GM23248 (cell line): ENCODE measurements around the gene GDPD5. TPM values are rescaled to one million over a fixed set of nuclear protein-coding genes. Genes with fewer than 3 reads are reported as not detected.

Experiments used
- DNase-seq: peaks from one replicate; pipeline ENCODE4 v3.0.0-alpha.2; 2015
- H2AFZ ChIP-seq: fragments of 200-600 bp; sonication (generic); 2 replicates; pipeline ENCODE4 v1.6.1; 2016; ENCODE audit warnings: antibody characterized with exemption
- H3F3A ChIP-seq: fragments of 200-600 bp; sonication (generic); 2 replicates; pipeline ENCODE4 v1.6.1; 2016; ENCODE audit warnings: mild to moderate bottlenecking, antibody characterized with exemption, mixed run types; ENCODE audit not compliant: insufficient read depth
- H3K27ac ChIP-seq: fragments of 200-600 bp; sonication (generic); 2 replicates; pipeline ENCODE4 v1.5.1; 2016; ENCODE audit warnings: mild to moderate bottlenecking
- H3K27me3 ChIP-seq: fragments of 200-600 bp; sonication (generic); replicated peaks from 2 replicates; pipeline ENCODE4 v1.6.1; 2016; ENCODE audit warnings: mild to moderate bottlenecking; ENCODE audit not compliant: insufficient read depth
- H3K36me3 ChIP-seq: fragments of 200-600 bp; sonication (generic); 2 replicates; pipeline ENCODE4 v1.6.1; 2016; ENCODE audit warnings: low read depth, mild to moderate bottlenecking
- H3K4me1 ChIP-seq: fragments of 200-600 bp; sonication (generic); 2 replicates; pipeline ENCODE4 v1.6.1; 2016; ENCODE audit warnings: mild to moderate bottlenecking; ENCODE audit not compliant: insufficient read depth
- H3K4me2 ChIP-seq: fragments of 200-600 bp; sonication (generic); one replicate; pipeline ENCODE4 v1.6.1; 2016; ENCODE audit warnings: mild to moderate bottlenecking; ENCODE audit not compliant: unreplicated experiment
- H3K4me3 ChIP-seq: fragments of 200-600 bp; sonication (generic); 2 replicates; pipeline ENCODE4 v1.5.1; 2016; ENCODE audit warnings: mild to moderate bottlenecking
- H3K79me2 ChIP-seq: fragments of 200-600 bp; sonication (generic); 2 replicates; pipeline ENCODE4 v1.6.1; 2016; ENCODE audit warnings: mild to moderate bottlenecking; ENCODE audit not compliant: insufficient read depth
- H3K9ac ChIP-seq: fragments of 200-600 bp; sonication (generic); 2 replicates; pipeline ENCODE4 v1.6.1; 2016; ENCODE audit warnings: mild to moderate bottlenecking
- H3K9me2 ChIP-seq: fragments of 200-600 bp; sonication (generic); 2 replicates; pipeline ENCODE4 v1.6.1; 2016; ENCODE audit warnings: mixed run types, mild to moderate bottlenecking, moderate library complexity; ENCODE audit not compliant: insufficient read depth
- H3K9me3 ChIP-seq: fragments of 200-600 bp; sonication (generic); one replicate; pipeline ENCODE4 v1.6.1; 2017; ENCODE audit warnings: low read depth
- H4K20me1 ChIP-seq: fragments of 200-600 bp; sonication (generic); 2 replicates; pipeline ENCODE4 v1.6.0; 2016; ENCODE audit not compliant: insufficient read depth
- EZH2 ChIP-seq: fragments of 200-600 bp; sonication (generic); IDR thresholded peaks from 2 replicates; pipeline ENCODE4 v1.6.1; 2018; ENCODE audit warnings: antibody characterized with exemption, mild to moderate bottlenecking; ENCODE audit not compliant: insufficient read depth, poor library complexity, severe bottlenecking
- EZH2phosphoT487 ChIP-seq: fragments of 200-600 bp; sonication (generic); IDR thresholded peaks from 2 replicates; pipeline ENCODE4 v1.6.1; 2018; ENCODE audit warnings: antibody characterized with exemption, moderate library complexity, mild to moderate bottlenecking, low read depth; ENCODE audit not compliant: insufficient read depth
- WGBS, 2 experiments: methylation state at CpG; one replicate each; pipeline ENCODE4 v1.1.6; 2015 to 2017; ENCODE audit warnings: low lambda C conversion rate in 2 of 2, low coverage in 1 of 2; ENCODE audit errors: missing lambda C conversion rate in 2 of 2; 5-methylcytosine and 5-hydroxymethylcytosine counted together
- in situ Hi-C: fragments of 300-500 bp; cut with MboI; formaldehyde crosslinking; loops from 2 replicates; pipeline ENCODE4 v1.15.0; 2020
- polyA plus RNA-seq: library from polyadenylated mRNA; unstranded; fragments of >200 nt; fragmentation: Nextera tagmentation; extraction: Ambion mirVana; gene quantifications from 2 replicates; pipeline ENCODE4 v1.2.1, GENCODE V29; 2016
- total RNA-seq: library from RNA; depleted of rRNA; stranded (reverse); fragments of >200 nt; shearing (Covaris generic); gene quantifications from 2 replicates; pipeline ENCODE4 v1.2.3, GENCODE V29; 2014

The GDPD5 gene
- total and polyA plus RNA-seq, 2 experiments from 2014 or later: 3.4 to 10.7 TPM

DNA sequence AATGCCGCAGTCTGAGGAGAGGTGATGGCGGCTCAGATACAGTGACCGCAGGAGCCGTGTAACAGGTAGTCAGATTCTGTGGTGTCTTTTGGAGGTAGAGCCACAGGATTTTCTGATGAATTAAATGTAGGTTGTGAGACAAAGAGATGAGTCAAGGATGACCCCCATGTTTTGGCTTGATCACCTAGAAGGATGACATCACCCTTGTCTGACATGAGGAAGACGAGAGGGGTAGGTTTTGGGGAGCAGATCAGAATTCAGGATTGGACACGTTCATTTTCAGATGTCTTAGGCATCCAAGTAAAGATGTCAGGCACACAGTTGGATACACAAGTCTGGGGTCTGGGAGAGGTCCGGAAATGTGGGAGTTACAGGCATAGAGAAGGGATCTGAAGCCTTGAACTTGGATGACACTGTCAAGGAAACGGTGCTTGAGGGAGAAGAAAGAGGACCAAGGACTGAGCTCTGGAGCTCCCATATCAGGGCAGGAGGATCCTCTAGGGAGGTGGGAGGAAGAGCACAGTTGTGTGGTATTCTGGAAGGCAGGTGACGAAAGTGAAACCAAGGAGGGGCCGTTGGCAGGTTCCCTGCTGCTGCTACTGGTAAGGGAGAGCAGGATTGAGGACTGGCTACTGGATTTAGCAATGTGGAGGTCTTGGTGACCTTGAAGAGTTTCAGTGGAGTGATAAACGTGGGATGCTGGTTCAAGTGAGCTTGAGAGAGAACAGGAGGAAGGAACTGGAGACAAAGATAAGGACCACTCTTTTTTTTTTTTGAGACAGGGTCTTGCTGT is 12.6 kb upstream of the GDPD5 start:
- Histone ChIP-seq H3K27me3 (no peaks in the 10 kb centered on the region), H4K20me1 (no peaks in the 10 kb centered on the region), H3K79me2 (no peaks in the 10 kb centered on the region), H3K4me3 (no peak overlapping the region), H3K4me2 (no peak overlapping the region), H3K27ac (no peak overlapping the region), H3K9me3 (no peaks in the 10 kb centered on the region), H3K9ac (no peak overlapping the region), H3F3A (no peaks in the 10 kb centered on the region), H3K36me3 (no peaks in the 10 kb centered on the region), H2AFZ (no peak overlapping the region), H3K9me2 (no peaks in the 10 kb centered on the region), H3K4me1 (0 out of 2 replicates have a peak, but pooled peaks cover 3% of the 10 kb centered on the region)
- no peak for TF ChIP-seq EZH2phosphoT487
- TF ChIP-seq EZH2: no peak
- no peak for DNase-seq
- 79 to 84% methylated on average over 11 of the region's 11 CpGs for whole genome bisulfite sequencing, 2 experiments
- in situ Hi-C loops: loop anchor here (10.0 kb wide), 1 partner anchor 264 kb away; no protein-coding TSS in a partner anchor

GRCh38 chr11:75537740-75538139 is 12.0 kb upstream of the GDPD5 start:
- H3F3A ChIP-seq: no peaks in the 10 kb centered on the region
- H3K4me2 ChIP-seq: no peak overlapping the region
- no peak for DNase-seq
- H3K4me3 ChIP-seq: no peak overlapping the region
- no peak overlapping the region for H2AFZ ChIP-seq
- H3K9me3 ChIP-seq: no peaks in the 10 kb centered on the region
- TF ChIP-seq EZH2 (no peak), EZH2phosphoT487 (no peak)
- 86 to 87% methylated on average over 5 of the region's 5 CpGs for WGBS, 2 experiments
- H3K27me3 ChIP-seq: no peaks in the 10 kb centered on the region
- H3K9me2 ChIP-seq: no peaks in the 10 kb centered on the region
- H3K79me2 ChIP-seq: no peaks in the 10 kb centered on the region
- no peak overlapping the region for H3K27ac ChIP-seq
- in situ Hi-C loops: loop anchor here (10.0 kb wide), 1 partner anchor 263 kb away; no protein-coding TSS in a partner anchor
- 0 out of 2 replicates have a peak, but pooled peaks cover 3% of the 10 kb centered on the region for H3K4me1 ChIP-seq
- no peaks in the 10 kb centered on the region for H3K36me3 ChIP-seq
- H4K20me1 ChIP-seq: no peaks in the 10 kb centered on the region
- H3K9ac ChIP-seq: no peak overlapping the region

- Histone ChIP-seq H2AFZ (no peak overlapping the region), H3K79me2 (no peaks in the 10 kb centered on the region), H3K4me1 (0 out of 2 replicates have a peak, but pooled peaks cover 3% of the 10 kb centered on the region), H3K9ac (no peak overlapping the region), H3K4me2 (no peak overlapping the region), H3K36me3 (no peaks in the 10 kb centered on the region), H4K20me1 (no peaks in the 10 kb centered on the region), H3K4me3 (no peak overlapping the region), H3K9me3 (no peaks in the 10 kb centered on the region), H3K27me3 (no peaks in the 10 kb centered on the region), H3F3A (no peaks in the 10 kb centered on the region), H3K9me2 (no peaks in the 10 kb centered on the region), H3K27ac (no peak overlapping the region)
- DNase-seq: peak; percentile 37
- no peak for TF ChIP-seq EZH2phosphoT487
- no peak for TF ChIP-seq EZH2
- 74 to 76% methylated on average over 13 of the region's 13 CpGs for WGBS, 2 experiments
- in situ Hi-C loops: loop anchor here (10.0 kb wide), 1 partner anchor 262 kb away; no protein-coding TSS in a partner anchor
These were observed 11.3 kb upstream of the GDPD5 start for GRCh38 chr11:75536786-75537641.

DNA sequence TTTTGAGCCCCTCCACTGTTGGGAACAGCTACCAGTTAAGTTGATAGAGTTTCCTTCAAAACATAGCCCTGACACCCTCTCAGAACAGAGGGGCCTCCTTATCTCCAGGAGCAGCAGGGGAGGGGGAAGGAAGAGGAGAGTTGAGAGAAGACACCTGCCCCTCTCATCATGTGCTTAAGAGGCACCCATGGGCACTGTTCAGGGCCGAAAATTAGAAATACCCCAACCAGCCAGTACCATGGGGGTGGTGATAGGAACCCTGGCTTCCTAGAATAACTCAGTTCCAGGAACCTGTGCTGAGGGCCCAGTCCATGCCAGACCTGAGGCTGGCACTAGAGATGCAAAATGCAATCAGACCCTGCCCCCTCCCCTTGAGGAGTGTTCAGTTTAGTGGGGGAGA is 9.3 kb upstream of the GDPD5 start:
- H2AFZ ChIP-seq: no peak overlapping the region
- no peaks in the 10 kb centered on the region for H3K27me3 ChIP-seq
- no peaks in the 10 kb centered on the region for H4K20me1 ChIP-seq
- H3K9ac ChIP-seq: no peak overlapping the region
- no peaks in the 10 kb centered on the region for H3K9me3 ChIP-seq
- H3K27ac ChIP-seq: no peak overlapping the region
- H3K4me1 ChIP-seq: 0 out of 2 replicates have a peak, but pooled peaks cover 3% of the 10 kb centered on the region
- no peak overlapping the region for H3K4me2 ChIP-seq
- in situ Hi-C loops: loop anchor here (10.0 kb wide), 1 partner anchor 260 kb away; no protein-coding TSS in a partner anchor
- no peak overlapping the region for H3K4me3 ChIP-seq
- no peaks in the 10 kb centered on the region for H3K36me3 ChIP-seq
- H3F3A ChIP-seq: no peaks in the 10 kb centered on the region
- no peak for TF ChIP-seq EZH2phosphoT487
- no peak for TF ChIP-seq EZH2
- H3K79me2 ChIP-seq: no peaks in the 10 kb centered on the region
- H3K9me2 ChIP-seq: no peaks in the 10 kb centered on the region
- WGBS, 2 experiments: 81 to 90% methylated on average over 1 of the region's 1 CpG
- DNase-seq: no peak
